NCI-H524 treated with DMSO at 0.1 percent for 48 hours (cell line): Measurements from ENCODE around the gene KEAP1.
"Not testable (repeated sequence)": the region's sequence is repeated elsewhere in the genome, so short reads cannot be mapped to it uniquely, and the experiment has no call there.

ENCODE experiments used
- DNase-seq: peaks from one replicate; lab custom pipeline; 2025; lab: John Stamatoyannopoulos, UW

The KEAP1 gene

DNA sequence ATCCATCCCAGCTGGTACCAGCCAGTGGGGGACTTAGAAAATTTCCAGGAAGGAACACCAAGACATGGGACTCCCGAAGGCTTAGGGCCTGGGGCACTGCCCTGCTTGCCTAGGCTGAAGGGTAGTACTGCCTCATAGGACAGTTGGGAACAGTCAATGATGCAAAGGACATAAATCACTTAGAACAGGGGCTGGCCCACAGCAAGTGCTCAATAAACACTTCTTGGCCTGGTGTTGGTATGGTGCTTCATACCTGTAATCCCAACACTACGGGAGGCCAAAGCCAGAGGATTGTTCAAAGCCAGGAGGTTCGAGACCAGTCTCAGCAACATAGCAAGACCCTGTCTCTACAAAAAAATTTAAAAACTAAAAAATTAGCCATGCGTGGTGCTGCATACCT lies 5.8 kb downstream of the KEAP1 start:
- DNase-seq, result no peak

DNA sequence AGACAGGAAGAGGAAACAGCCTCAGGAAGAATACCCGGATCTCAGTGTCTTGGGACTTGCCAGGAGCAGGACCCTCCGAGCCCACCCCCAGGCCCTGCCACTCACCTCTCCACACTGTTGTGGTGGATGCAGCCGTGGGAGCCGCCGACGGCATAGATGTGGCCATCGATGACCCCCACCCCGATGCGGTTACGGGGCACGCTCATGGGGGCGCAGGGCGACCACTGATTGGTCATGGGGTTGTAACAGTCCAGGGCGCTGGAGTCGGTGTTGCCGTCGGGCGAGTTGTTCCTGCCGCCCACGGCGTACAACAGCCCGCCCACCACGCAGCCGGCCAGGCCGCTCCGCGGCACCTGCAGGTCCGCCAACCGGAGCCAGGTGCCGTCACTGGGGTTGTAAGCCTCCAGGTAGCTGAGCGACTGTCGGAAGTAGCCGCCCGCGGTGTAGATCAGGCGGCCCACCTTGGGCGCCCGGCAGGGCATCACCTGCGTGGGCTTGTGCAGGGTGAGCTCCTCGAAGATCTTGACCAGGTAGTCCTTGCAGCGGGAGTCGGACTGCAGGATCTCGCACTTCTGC lies 11.6 kb downstream of the KEAP1 start:
- DNase-seq, result no peak

DNA sequence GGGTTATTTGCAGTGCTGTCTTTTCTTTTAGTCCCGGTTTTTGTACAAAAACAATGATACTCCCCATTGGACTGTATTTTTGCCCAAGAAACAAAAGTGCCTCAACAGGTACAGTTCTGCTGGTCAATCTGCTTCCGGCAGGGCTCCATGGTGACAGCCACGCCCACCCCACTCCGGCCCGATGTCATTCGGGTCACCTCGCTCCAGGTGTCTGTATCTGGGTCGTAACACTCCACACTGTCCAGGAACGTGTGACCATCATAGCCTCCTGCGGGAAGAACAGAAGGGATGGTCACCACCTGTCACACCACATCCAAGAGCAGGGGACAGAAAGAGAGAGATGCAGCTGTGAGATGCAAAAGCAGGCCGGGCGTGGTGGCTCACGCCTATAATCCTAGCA lies 16.6 kb downstream of the KEAP1 start:
- DNase-seq, result no peak

GRCh38 chr19:10478903-10479384 lies 24.2 kb downstream of the KEAP1 start:
- DNase-seq, result peak; percentile 88

GRCh38 chr19:10478476-10478875 lies 24.7 kb downstream of the KEAP1 start:
- no peak for DNase-seq

DNA sequence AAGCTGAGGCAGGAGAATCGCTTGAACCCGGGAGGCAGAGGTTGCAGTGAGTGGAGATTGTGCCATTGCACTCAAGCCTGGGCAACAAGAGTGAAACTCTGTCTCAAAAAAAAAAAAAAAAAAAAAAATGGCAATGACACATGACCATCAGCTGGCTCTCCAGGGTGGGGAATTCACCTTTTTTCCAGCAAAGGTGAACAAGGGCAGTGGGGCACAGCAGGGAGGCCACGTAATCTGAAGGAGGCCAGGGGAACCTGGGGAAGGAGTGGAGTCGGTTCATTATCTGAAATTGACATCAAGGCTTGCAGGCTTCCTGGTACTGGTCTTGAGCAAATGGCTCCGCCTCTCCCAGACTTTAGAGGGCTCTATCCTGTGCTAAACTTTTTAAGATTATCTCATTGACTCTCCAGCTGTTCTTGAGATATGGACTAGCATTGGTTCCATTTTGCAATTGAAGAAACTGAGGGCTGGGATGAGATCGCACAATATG lies 28.1 kb downstream of the KEAP1 start:
- no peak for DNase-seq

GRCh38 chr19:10473192-10473591 lies 30.0 kb downstream of the KEAP1 start:
- DNase-seq, result no peak

GRCh38 chr19:10471909-10472308 lies 31.2 kb downstream of the KEAP1 start:
- peak; percentile 22 for DNase-seq

GRCh38 chr19:10468133-10468532 lies 35.0 kb downstream of the KEAP1 start:
- no peak for DNase-seq

GRCh38 chr19:10467104-10467706 lies 36.0 kb downstream of the KEAP1 start:
- DNase-seq, result no peak

GRCh38 chr19:10464456-10464855 lies 38.7 kb downstream of the KEAP1 start:
- no peak for DNase-seq

GRCh38 chr19:10462557-10462956 lies 40.6 kb downstream of the KEAP1 start:
- DNase-seq, result no peak

GRCh38 chr19:10462042-10462441 lies 41.1 kb downstream of the KEAP1 start:
- not testable (repeated sequence) for DNase-seq

DNA sequence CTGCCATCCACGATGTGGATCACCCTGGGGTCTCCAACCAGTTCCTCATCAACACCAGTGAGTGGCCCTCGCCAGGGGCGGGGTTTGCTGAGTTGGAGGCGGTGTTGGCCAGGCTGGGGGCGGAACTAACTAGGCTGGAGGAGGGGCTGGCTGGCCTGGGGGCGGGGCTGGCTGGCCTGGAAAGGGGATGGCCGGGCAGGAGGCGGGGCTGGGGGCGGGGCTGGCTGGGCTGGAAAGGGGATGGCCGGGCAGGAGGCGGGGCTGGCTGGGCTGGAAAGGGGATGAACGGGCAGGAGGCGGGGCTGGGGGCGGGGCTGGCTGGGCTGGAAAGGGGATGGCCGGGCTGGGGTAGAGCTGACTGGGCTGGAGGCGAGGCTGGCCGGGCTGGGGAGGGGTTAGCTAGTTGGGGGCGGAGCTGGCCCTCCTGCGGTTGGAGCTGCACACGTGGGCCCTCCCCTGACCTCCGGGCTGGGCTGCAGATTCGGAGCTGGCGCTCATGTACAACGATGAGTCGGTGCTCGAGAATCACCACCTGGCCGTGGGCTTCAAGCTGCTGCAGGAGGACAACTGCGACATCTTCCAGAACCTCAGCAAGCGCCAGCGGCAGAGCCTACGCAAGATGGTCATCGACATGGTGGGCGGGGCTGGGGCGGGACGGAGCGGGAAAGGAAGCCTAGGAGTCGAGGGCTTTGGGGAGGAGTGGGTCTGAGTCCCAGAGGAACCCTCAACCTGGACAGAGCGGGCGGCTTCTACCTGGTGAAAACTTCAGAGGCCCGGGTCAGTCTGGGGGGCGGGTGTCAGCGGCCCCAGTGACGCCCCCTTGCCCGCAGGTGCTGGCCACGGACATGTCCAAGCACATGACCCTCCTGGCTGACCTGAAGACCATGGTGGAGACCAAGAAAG lies 41.9 kb downstream of the KEAP1 start:
- no peak for DNase-seq

- DNase-seq, result no peak
These were observed 42.5 kb downstream of the KEAP1 start for GRCh38 chr19:10460714-10461046.

DNA sequence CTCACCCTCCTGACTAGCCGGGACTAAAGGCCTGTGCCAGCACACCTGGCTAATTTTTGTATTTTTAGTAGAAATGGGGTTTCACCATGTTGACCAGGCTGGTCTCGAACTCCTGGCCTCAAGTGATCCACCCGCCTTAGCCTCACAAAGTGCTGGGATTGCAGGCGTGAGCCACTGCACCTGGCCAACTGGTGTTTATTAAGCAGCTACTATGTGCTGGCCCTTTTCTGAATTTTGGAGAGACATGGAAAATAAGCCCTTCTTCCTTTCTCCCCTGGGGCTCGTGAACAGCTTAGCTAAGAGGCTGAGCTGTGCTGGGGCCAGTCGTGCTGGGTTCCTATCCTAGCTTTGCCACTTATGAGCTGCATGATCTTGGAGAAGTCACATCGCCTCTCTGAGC lies 44.4 kb downstream of the KEAP1 start:
- not testable (repeated sequence) for DNase-seq

DNA sequence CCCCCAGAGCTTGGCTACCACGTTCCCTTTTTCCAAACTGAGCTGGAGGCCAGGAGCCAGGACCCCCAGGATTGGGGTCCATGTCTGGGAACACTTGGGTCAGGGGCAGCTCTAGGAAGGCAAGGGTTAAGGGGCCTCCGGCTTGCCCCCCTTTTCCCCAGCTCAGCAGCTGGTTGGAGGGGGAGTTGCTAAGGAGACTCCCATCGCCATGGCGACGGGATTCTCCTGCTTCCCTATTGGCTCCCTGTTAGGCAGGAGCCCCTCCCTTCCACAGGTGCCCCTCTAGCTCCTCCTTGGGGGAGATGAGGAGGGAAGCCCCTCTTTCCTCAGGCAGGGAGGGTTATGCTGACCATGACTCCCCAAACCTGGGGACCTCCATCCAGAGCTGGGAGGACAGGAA lies 48.9 kb downstream of the KEAP1 start:
- DNase-seq, result peak; percentile 2

DNA sequence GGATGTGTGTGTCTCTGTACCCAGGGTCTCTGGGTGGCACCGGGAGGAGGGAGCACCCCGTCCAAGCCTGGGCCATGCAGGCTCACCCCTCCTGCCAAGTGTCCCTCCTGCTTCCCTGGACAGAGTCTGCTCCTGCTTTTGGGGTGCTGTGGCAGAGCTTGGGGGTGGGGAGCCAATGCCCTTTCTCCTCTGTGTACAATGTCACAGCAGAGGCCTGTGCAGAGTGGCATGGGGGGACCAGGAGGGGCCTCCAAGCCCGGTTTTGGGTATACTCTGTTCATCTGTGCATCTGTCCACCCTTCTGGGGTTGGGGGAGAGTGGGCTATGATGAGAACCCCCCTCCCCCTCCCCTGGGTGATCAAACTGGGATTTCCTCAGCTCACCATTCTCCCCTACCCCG lies 49.3 kb downstream of the KEAP1 start:
- DNase-seq, result no peak

DNA sequence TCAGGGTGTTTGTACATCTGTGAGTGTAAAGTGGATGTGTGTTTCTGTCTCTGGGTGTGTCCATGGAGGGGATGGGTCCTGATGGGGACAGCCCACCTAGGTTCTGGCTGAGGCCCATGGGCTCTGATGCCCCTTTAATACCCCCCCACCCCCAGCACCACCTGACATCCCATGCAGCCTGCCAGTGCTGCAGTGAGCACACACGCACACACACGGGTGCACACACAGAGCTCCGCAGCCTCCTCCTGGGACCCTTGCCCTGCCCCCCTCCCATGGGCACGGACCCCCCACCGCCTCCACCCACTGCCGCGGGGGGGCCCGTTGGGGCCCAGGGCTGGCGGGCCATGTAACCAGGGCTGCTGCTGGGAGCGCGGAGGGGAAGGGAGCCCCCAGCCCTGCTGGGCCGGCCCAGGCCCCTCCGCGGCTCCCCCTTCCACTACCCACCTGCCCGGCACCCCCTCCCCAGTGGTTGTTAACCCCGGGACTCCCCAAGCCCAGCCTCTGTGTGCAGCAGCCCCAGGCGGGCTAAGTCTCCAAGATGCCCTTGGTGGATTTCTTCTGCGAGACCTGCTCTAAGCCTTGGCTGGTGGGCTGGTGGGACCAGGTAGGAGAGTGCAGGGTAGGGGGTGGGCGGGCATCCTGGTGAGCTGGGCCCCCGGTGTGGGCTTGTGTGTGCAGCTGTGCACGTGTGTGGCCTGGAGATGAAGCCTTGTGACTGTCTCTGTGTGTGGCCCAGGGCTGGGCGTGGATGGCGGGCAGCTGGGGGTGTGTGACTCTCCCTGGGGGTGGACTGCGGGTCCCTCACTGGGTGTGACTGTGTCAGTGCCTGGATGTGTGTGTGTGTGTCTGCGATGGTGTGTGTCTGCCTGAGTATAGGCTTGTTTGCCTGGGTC lies 50.2 kb downstream of the KEAP1 start:
- no peak for DNase-seq

GRCh38 chr19:10450853-10451609 lies 52.1 kb downstream of the KEAP1 start:
- no peak for DNase-seq

DNA sequence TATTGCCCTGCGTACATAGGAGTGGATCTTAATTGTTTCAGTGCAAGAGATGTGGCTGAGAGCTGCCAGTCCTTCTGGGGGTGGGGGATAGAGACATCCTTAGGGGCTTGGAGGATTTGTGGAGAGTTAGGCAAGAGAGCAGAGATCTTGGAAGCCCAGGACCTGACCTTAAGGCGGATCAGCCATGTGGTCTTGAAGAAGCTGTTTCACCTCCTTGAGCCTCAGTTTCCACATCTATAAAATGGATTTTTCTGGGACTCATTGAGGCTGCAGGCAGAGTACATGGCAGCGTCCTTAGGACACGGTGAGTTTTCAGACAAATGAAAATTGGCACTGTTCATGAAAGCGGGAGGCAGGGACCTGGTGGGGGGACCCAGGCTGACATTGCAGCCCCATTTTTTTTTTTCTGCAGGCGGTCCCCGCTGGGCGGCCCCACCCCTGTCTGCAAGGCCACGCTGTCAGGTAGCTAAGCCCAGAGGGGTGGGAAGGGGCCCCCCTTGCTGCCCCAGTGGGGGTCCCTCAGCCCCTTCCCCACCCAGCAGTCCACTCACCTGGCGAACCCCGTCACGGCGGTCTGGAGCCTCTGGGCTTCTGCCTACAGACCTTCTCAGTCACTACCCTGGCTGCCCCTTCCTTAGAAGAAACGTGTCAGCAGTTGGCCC lies 52.8 kb downstream of the KEAP1 start:
- DNase-seq, result no peak
